ENCODE results near the gene PKIG.

The PKIG gene

DNA sequence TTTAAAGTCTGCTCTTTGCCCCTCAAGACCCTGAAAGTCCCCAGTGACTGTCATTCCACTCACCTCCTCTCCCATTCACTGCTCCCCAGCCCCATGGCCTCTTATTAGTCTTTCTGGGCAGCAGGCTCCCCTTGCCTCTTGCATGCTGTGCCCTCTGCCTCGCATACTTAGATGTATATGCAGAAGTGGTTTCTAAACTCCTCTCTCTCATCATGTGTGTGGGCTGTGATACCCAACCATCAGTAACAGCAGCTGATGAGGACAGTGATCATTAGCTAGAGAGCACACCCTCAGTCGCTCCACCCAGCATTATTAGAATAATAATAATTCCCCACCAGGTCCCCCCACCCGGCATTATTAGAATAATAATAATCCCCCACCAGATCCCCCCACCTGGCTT is 14.5 kb downstream of the PKIG start:
- DNase-seq (ENCODE audit: low spot score) = no peak

DNA sequence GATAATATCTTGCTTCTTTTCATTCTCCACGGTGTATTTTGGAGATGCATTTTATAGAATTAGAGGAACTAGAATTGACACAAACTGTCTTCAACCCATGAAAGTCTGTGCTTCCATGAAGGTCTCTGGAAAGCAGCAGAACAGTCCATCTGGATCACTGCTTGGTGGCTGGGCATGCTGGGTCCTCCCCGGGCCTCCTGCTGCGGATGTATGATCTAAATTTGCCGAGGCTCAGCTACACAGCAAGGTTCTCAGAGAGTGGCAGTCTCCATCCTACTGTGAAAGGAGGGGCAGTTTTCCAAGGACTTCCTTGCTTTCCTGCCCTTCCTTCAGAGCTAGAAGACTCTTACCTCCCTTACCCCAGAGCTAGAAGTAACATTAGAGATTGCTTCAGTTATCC is 15.1 kb downstream of the PKIG start:
- no peak for DNase-seq (ENCODE audit: low spot score)

DNA sequence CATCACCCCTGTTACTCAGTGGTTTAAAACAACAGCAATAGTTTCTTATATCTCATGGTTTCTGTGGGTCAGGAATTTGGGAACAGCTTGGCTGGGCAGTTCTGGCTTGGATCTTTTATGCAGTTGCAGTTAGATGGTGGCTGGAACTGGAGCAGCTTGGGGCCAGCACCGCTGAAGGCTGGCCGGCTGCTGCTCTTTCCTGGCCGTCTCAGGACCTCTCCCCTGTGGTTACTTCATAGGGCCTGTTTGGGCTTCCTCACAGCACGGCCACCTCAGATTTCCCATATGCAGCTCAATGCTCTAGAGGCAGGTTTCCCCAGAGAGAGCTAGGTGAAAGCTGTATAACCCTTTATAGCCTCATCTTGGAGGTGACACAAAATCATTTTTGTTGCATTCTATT is 15.6 kb downstream of the PKIG start:
- DNase-seq (ENCODE audit: low spot score) = no peak

DNA sequence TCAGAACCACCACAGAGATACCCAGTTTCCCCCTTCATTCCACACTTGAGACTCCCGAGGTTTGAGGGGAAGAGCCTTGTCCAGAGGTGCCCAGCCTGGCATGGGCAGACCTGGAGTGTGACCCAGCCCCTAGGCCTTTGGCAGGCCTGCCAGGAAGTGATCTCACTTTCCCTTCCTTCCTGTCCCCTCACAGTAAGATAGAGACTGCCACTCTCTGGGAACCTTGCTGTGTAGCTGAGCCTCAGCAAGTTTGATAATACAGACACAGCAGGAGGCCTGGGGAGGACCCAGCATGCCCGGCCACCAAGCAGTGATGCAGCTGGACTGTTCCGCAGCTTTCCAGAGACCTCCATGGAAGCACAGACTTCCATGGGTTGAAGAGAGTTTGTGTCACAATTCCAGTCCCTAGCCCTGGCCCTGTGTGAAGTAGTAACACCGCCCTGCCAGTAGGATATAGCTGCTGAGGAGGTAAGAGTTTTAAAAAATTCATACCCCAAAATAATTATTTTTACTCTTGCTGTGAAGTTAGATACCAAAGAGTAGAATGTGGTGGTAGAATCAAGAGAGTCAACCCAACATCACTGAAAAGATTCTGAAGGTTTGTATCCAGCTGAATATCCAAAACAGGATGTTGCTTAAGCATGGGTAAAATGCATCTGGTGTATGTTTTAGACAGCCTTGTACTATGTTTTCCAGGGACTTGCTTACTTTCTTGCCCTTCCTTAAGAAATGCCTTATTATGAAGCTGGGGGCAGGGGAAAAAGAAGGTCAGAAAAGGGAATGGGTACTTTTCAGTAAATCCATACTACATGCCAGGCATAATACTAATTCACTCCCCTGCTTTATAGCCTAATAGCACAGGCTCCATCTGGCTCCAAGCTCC is 16.3 kb downstream of the PKIG start:
- DNase-seq (ENCODE audit: low spot score) = no peak

DNA sequence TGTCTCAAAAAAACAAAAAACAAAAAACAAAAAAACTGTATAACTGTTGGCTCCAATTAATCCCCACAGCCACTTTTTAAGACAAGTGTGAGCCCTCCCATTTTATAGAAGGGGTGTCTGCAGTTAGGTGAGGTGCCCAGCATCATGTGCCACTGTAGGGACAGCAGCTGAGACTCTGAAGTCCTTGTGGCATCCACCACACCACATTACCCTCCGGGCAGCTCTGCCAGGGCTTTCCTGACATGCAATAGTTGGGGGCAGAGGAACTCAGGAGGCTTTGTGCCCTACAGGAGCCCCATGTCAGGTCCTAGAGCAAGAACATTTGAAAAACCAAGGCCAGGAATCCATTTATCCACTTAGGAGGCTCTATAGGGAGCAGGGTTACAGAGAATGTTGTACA is 17.3 kb downstream of the PKIG start:
- no peak for DNase-seq (ENCODE audit: low spot score)

DNA sequence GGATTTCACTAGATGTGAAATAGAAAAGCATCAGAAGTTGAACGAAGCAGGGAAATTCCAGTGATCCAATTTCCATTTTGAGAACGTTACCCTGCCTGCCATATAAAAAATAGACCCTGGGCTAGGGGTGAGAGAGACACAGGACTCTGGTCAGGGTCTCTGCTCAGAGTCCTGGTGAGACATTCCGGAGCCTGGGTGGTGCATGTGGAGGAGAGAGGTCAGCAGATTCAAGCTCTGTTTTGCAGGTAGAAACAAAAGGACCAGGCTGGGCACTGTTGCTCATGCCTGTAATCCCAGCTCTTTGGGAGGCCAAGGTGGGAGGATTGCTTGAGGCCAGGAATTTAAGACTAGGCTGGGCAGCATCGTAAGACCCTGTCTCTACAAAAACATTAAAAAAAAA is 17.9 kb downstream of the PKIG start:
- no peak for DNase-seq (ENCODE audit: low spot score)

DNA sequence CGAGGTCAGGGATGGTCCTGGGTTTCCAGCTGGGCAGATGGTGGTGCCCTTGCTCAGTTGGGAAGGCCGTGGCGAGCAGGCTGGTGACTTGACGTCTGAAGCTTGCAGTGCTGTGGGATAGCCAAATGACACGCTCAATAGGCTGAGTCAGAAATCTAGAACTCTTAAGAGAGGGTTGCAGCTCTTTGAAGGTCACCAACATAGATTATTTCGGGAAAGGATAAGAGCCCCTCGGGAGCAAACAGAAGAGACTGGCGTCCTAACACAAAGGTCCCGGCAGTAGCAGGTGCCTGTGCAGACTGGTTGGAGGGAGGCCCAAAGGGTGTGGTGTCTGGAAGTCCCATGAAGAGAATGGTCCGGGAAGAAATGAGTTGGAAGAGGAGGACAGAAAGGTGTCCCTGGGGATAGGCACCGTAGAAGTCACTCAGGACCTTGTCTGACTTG is 18.4 kb downstream of the PKIG start:
- no peak for DNase-seq (ENCODE audit: low spot score)

DNA sequence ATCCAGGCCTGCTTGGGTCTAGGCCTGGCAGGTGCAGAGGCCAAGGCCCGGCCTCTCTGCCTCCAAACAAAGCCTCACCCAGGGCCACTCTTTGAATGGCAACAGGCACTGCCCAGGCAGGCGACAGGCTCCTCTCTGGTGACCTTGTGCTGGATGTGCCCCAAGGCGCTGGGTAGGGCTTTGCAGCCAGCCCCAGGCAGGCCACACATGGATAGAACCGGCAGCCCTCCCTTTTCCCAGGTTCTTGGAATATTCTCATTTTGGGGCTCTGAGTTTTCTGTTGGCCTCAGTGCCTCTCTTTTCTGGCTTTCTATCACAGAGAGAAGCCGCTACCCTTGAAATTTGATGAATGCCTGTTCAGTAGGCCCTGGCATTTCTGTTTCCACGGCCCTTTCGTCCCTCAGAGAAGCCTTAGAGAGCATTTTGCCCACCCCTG is 18.9 kb downstream of the PKIG start:
- no peak for DNase-seq (ENCODE audit: low spot score)

DNA sequence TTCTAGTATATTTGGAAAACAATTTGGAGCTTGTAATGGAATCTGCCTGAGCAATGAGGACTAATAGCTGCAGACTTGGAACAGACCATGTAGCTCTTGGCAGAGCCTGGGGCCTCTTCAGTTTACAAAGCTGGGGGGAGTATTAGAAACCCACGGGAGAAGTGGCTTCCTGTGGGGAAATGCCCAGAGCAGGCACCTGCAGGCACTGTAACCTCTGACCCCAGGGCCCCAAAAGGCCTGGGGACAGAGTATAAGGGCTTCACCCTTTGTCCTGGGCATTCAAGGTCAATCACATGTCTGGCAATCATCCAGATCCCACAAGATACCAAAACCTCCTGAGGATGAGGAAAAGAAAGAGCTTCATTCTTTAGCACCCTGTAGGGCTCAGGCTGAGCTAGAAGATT is 19.4 kb downstream of the PKIG start:
- peak; percentile 77 for DNase-seq (ENCODE audit: low spot score)

DNA sequence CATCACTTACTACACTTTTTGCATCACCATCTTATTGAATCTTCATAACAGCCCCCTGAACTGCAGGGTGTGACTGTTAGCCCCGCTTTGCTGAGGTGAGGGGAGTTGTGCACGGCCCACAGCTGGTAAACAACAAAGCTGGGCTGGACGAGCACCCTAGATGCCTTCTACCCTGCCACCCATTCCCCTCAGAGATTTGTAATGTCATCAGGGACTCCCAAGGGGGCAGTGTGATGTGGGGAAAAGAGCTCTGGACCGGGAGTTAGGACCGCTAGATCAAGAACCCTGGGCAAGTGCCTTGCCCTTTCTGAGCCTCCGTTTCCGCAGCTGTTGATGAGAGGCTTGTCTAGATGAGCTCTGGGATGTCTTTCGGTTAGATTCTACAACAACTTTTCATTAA is 20.9 kb downstream of the PKIG start:
- no peak for DNase-seq (ENCODE audit: low spot score)

DNA sequence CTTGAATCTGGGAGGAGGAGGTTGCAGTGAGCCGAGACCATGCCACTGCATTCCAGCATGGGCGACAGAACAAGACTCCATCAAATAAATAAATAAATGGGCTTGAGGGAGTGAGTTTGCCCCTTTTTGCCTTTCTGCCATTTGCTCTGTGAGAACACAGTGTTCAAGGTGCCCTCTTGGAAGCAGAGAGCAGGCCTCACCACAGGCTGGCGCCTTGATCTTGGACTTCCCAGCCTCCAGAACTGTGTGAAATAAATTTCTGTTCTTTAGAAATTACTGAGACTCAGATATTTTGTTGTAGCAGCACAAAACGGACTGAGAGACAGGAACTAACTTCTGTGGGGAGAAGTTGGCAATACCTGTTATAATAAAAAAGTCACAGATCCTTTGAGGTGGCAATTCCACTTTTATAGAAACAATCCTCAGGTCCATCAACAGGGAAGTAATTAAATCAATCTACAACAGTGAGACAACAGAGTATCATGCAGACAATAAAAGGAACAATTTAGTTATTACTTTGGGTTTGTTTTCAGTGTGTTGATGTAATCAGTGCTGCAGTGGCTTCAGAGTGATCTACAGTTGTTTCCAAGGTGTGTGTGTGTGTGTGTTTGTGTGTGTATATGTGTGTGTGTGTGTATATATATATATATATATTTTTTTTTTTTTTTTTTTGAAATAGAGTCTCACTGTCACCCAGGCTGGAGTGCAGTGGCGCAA is 24.5 kb downstream of the PKIG start:
- DNase-seq (ENCODE audit: low spot score) = no peak

DNA sequence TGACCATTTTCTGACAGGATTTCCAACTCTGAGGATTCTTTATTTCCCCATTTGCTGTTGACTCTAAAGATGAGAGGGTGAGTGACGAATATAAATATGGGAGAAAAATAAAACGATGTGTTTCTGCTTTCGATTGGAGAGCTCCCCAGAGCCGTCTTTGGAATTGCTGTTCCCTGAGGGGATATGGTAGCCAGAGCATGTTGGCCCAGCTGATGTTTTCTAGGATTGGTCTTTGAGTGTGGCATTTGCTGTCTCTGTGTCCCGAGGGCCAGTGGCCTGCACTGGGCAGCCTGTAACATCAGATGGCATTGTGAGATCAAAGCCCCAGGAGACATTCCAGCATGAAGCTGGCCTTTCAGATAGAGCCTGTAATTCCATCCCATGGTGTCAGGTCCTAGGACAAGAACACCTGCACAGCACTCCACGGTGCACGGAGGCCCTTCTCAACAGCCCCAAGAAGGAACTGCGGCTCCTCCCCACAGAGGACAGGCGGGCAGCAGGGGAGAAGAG is 26.7 kb downstream of the PKIG start:
- no peak for DNase-seq (ENCODE audit: low spot score)

DNA sequence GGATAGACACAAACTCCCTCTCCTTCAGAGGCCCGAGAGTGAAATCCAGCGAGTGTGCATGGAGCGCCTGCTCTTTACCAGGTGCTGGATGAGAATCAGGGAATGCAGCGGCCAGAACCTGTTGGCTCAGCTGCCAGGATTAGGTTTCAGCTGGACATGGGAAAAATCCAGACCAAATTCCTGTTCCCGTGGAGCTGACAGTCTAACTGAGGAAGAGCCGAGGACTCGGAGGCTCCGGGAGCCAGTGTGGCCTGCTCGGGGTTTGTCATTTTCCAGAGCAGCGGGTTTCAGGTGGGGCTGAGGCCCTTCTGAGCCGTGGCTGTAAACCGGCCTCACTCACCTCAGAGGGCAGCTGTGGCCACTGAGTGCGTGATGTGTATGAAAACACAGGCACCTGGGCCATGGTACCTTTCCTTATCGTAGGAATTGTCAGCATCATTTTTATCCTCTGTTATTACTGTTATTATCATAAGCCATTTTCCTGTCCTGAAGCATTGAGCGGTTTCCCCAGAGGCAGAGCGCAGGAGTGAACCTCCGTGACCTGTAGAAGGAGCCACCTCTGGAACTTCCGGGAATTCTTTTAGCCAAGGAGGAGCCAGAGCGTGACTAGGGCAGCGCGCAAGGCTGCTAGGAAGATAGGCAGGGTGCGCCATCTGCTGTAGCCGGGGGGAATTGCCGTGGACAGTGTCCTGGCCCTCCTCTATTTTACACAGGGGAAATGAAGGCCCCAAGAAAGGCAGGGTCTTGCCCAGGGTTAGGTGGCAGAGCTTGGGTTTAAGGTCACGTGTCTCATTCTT is 27.3 kb downstream of the PKIG start:
- DNase-seq (ENCODE audit: low spot score) = peak; percentile 87

DNA sequence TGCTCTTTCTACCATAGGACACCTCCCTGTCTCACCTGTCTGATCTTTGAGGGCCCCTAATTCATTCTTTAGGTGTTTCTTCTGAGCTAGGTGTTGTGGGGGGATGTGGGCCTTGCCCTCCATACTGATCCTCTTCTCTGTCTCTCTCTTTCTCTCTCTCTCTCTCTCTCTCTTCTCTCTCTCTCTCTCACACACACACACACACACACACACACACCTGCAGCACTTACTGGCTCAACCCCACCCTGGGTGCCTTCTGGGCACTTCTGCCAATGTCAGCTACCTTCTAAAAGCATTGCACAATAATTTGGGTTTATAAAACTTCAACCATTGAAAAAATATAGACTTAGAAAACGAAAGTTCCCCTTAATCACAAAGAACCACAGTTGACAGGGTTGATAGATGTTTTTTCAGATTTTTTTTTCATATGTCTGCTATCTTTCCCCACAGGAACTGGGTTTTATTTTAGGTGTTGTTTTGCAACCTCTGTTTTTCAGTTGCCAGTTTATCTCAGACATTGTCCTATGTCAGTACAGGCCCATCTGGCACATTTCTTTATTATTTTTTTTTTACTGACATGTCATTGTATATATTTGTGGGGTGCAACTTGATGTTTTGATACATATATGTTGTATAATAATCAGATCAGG is 28.1 kb downstream of the PKIG start:
- DNase-seq (ENCODE audit: low spot score) = no peak

DNA sequence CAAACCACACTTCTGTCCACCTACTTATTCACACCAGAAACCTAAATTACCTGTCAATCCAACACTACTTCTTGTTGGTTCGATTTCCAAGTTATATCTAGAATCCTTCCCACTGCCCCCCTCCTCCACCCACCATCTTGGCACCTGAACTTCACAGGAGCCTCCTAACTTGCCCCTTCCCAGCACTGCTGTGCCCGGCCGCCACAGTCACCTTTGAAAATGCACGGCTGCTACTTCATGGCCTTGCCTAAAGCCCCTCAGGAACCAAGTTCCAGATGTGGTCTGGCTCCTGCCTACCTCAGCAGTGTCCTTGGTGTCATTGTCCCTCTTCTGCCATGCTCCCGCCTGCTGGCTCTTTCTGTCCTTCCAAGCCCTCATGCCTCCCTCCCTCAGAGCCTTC is 31.2 kb downstream of the PKIG start:
- no peak for DNase-seq (ENCODE audit: low spot score)

DNA sequence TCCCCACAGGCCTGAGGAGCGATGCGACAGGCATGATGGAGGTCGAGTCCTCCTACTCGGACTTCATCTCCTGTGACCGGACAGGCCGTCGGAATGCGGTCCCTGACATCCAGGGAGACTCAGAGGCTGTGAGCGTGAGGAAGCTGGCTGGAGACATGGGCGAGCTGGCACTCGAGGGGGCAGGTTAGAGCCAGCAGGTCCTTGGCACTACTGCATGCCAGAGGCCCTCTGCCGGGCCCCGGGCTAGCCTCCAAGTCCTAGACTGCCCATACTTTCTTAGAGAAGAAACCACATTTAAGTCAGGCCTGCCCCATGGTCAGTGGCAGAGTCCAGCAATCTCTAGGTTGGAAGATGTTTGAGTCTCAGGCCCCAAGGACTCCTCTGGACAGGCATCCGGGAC is 32.1 kb downstream of the PKIG start:
- DNase-seq (ENCODE audit: low spot score) = no peak

DNA sequence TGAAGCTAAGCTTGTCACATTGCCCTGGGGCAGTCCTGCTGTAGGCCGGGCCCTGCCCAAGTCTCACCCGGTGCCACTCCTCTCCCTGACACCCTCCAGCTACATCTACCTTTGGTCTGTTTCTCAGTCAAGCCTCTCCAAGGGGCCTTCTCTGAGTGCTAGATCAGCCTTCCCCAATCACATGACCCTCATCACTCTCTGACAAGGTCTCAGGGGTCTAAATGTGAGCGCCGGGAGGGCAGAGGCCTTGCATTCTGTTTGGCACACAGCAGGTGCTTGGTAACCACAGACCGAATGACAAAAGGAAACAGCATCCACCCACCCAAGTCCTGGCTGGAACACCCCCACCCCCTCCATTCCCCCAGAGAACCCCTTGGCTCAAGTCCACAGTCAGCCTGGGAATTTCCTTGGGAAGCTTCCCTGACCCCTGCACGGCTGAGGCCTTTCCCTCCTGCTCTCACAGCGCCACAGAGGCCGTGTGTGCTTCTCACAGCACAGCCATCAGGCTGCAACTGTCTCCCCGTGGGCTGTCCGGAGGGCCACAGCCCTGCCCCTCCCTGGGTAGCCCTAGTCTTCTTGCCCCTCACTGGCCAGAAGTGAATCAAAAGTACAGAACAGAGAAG is 32.9 kb downstream of the PKIG start:
- DNase-seq (ENCODE audit: low spot score) = no peak

DNA sequence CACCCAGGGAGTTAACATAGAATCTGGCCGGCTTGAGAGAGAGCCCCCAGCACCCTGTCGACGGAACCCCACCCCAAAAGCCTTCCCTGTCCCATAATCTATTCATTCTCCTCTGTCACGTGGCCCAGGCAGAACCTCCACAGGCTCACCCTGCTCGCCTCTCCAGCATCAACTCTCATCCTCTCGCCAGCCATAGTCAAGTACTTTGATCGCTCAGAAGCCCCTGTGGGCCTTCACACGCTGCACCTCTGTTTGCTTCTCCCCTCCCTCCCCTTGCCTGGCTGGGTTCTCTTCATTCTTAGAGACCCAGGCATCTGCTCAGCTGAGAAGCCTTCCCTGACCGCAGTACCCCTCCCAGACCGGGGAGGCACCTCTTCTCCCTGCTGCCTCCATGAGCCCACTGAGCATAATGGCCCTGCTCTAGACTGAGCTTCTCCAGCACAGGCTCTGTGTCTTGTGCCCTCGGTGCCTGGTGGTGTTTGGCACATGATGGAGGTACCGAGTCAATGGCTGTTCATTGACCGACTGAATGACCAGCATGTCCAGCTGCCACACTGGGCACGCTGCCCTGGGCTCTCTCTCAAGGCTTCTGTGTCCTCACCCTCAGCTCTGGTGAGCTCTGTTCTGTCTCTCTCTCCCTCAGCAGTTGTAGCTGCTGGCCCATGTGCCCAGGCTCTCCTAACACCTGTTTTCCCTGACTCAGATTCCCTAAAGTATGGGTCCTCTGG is 33.7 kb downstream of the PKIG start:
- no peak for DNase-seq (ENCODE audit: low spot score)

DNA sequence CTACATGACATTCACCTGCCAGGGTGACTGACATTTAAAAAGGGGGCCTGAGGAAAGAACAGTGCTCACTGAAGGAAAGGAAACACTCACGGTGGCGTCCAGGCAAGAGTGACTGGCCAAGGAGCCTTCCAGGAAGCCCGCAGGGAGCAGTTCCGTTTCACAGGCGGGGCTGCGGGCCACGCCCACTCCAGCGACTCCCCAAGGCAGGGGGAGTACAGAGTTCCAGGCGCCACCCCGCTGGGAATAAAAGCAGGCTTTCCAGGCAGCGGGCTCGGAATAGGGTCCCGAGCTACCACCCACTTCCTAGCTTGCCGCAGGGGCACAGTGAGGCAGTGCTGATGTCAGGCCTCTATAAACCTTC is 34.2 kb downstream of the PKIG start:
- no peak for DNase-seq (ENCODE audit: low spot score)

DNA sequence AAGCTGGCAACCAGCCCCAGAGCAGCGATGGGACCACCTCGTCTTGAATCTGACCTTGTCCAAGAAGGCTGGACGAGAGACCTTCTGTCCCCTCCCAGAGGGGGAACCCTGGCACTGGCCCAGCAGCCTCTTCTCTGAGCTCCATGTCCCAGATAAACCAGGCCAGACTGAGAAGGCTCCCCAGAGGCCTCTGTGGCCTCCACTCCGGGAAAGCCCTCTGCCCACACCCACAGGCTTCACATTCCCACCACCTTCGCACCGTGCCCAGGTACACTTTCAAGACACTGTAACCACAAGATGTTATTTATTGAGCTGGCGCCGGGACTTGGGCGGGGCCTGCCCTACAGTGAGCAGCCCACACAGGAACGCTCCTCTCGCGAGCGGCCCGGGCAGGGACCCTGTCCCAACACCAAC is 35.9 kb downstream of the PKIG start:
- DNase-seq (ENCODE audit: low spot score) = no peak

DNA sequence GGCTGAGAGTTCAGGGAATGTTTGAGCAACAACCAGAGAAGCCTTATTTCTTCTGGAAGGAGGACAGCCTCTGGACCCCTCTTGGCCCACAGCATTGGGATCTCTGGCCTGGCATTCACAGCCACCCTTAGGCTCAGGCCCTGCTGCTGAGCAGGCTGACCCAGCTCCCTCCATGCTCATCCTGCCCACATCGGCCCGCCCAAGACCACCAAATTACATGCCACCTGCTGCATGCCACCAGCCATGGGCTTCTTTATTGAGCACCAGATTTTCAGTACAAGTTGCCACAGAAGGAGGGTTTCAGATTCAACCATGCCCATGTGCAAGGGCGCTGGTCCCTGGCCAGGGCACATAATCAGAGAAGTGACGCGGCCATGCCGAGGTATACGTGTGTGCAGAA is 36.9 kb downstream of the PKIG start:
- no peak for DNase-seq (ENCODE audit: low spot score)

All from AG08396 (cell line).